Measurements from ENCODE around the gene FAT1.

FAT1 gene

DNA sequence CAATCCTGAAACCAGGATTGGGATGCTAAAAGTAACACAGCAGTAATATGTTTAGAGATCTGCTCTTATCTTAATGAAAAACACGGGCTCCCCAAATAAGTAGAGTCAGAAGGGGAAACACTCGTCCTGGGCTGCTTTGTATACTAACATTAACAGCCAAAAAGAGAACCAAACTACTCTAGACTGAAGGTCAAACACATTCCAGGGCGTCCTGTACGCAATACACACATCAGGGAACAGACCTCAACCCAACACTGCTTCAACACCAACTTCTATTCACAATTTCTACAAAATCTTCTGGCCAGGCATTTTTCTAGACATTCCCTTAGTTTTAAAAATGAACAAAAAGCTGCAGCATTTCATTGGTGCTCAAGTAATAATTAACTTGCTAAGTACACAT is 21.4 kb downstream of the FAT1 start:
- DNase-seq, result no peak
- intact Hi-C loops (cut with DNase I), result no loop called here

DNA sequence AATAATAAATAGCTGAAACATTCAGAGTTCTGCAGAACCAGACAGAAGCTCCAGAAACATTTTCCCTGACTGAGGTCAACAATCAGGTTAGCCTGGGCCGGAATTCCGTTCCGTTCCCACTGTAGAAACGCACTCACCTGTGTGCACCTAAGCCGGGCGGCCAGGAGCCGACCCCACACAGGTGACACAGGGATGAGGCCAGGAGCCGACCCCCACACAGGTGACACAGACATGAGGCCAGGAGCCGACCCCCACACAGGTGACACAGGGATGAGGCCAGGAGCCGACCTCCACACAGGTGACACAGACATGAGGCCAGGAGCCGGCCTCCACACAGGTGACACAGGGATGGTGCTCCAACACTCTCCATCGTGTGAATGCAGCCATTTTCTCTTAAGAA is 21.9 kb downstream of the FAT1 start:
- intact Hi-C loops (cut with DNase I), result no loop called here
- no peak for DNase-seq

DNA sequence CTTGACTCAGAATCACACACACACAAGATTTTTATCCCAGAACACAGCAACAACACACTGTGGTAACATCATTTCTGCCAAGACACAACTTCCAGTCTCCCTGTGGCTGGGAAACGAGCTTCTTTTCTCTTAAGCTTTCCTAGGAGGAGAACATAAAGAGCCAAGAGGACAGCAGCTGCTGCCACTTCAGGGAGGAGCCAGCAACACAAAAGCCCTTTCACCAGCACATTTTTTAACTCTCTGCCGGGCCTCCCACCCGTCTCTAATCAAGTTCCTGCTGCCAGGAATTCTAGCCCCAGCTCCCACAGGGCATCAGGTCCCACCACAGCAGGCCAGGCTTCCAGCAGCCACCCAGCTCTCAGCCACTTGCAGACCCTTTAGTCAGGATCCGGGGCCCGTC is 22.4 kb downstream of the FAT1 start:
- peak in 1 of 10 donors; percentile 81 for DNase-seq
- intact Hi-C loops (cut with DNase I), result no loop called here

DNA sequence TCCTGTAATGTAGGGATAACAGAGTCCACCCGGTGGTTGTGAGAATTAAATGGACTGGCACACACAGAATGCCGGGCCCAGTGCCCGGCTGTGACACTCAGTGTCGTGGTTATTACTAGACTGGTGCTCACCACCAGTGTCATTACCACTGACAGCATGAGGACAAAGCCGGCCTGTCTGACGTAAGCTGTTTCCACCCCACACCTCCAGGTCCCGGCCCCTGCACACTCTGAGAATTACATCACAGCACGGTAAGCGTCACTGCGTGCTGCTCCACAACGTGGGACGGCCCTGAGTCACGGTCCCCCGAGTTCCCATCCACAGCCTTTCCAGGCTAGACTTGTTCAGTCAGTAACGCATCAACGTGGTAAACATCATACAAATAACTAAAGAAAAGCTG is 22.9 kb downstream of the FAT1 start:
- DNase-seq, result peak in 4 of 10 donors; percentile 22 to 86 (median 56)

DNA sequence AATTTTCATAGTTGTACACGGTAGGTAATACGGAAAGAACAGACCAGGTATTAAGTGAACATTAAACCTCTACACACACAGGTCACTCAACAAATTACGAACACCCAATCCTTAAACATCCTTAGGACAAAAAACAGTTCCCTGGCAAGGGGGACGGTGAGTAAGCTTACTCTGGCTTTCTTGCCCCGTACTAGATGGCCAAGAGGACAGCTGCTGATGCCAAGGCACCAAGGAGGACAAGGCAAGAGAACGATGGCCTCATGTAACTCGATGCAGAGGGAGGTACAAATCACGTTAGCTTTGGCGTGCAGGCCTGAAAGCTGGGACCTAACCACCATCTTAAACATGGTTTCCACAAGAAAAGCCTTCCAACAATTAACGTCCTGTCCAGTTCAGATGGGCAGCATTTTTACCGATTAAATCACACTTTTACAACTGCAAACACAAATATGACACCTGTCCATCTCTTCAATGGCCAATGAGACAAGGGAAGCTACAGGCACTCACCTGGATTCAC is 23.7 kb downstream of the FAT1 start:
- intact Hi-C loops (cut with DNase I), result no loop called here
- DNase-seq, result no peak

More for the DNA sequence above, 22.9 kb downstream of the FAT1 start:
- intact Hi-C loops (cut with DNase I), result no loop called here

DNA sequence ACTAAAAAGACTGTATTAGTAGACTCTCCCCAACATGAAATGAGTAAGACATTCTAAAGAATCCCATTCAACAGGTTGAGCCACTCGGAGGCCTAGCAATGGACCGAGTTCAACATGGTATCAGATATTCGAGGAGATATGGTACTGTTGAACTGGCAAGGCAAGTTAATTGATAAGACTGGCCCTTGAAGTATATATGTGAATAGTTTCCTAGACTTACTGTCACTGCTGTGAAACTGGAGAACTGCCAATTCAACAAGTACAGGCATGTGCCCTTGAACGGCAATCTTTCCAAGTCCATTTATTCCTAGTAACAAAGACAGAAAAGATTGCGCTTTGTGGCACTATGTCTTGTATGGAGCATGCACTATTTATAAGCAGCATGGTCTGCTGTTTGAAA is 24.4 kb downstream of the FAT1 start:
- intact Hi-C loops (cut with DNase I), result no loop called here
- no peak for DNase-seq

DNA sequence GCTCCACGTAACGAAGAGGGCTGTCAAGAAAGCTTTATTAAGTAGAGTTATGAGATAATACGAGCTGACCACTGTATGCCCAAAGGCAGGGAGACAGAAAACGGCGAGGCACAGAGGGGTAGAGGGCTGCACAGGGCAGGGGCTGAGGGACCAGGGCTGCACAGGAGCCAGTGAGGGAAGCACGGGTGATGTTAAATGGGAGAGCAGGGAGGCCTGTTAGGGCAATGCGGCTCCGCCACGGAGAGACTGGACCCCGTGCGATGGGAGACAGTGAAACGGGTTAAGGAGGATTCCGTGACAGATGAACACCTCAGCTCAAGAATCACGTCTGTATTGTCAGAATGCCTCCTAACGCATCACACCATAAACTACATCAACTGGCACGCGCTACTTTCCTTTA is 25.1 kb downstream of the FAT1 start:
- no peak for DNase-seq
- intact Hi-C loops (cut with DNase I), result no loop called here

DNA sequence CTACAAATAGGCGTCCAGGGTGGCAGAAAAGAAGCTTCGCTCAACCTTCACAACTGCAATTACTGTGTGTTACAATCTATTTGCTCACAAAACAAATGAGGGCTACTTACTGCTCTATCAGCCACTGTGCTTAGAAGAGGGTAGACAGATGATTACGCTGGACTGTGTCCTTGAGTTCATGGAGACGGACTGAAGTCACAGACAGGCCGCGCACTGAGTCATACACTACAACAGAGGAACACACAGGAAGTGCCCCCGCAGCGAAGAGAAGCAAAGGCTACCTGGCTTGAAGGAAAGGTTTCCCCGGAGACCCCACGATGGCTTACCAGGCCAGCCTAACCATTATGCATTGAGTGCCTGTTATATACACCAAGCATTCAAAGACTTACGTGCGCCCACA is 25.6 kb downstream of the FAT1 start:
- intact Hi-C loops (cut with DNase I), result no loop called here
- DNase-seq, result no peak

DNA sequence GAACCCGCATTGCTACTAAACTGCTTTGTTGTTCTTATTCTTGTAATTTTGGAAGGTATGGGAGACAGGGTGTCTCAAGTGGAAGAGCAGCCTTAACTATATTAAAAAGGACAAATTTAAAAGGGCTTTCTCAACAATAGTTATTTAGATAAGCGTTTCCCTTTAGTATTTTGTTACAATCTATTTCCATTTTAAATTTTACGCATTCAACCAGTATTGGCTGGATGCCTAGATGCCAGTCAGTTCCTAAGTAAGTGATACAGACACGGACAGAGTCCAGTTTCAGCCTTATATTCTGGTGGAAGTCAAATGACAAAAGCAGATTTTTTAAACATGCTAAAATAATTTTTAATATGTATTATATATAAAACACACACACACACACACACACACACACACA is 28.3 kb downstream of the FAT1 start:
- no peak for DNase-seq
- intact Hi-C loops (cut with DNase I), result no loop called here

DNA sequence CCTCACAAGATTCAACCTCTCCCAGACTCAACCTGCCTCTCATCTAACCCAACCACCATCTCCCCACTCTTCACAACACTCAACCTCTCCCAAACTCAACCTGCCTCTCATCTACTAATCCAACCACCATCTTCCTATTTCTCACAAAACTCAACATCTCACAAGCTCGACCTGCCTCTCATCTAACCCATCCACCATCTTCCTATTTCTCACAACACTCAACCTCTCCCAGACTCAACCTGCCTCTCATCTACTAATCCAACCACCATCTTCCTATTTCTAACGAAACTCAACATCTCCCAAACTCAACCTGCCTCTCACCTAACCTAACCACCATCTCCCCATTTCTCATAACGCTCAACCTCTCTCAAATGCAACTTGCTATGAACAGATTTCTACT is 29.8 kb downstream of the FAT1 start:
- intact Hi-C loops (cut with DNase I), result no loop called here
- no peak for DNase-seq

DNA sequence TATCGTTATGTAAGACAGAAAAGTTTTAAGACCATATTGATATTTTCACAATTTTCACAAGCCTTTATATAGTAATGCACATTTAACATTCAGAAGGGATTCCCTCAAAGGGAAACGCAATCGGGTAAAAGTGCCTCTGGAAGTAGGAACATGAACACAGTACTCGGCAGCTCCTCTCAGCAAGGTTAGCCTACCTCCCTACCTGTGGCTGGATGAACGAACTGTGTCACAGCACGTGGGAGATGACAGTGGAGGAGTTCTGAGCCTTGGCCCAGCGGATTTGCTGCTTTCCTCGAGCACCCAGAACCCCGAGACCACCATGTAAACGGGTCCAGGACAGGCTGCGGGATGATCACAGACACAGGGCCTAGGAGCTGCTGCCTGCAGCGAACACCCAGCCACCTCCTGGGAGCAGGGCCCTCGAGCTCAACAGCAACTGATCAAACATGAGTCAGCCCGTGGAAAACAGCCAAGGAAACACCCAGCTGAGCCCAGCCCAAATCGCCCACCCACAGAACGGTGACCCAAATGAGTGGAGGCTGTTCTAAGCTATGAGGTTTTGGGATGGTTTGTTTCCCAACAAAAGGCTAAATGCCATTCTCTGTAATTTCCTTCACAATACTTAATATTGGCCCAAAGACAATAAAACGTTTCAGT is 30.4 kb downstream of the FAT1 start:
- intact Hi-C loops (cut with DNase I), result no loop called here
- no peak for DNase-seq

DNA sequence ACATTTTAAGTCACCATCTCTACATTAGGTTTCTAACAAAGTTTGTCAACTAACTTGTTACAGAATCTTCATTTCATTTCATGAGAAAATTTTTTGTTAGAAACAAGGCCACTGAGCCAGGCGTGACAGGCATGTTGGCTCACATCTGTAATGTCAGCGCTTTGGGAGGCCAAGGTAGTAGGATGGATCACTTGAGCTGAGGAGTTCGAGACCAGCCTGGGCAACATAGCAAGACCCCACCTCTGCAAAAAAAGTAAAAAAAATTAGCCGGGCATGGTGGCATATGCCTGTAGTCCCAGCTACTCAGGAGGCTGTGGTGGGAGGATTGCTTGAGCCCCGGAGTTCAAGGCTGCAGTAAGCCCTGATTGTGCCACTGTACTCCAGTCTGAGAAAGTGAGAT is 32.3 kb downstream of the FAT1 start:
- intact Hi-C loops (cut with DNase I), result no loop called here
- no peak for DNase-seq

DNA sequence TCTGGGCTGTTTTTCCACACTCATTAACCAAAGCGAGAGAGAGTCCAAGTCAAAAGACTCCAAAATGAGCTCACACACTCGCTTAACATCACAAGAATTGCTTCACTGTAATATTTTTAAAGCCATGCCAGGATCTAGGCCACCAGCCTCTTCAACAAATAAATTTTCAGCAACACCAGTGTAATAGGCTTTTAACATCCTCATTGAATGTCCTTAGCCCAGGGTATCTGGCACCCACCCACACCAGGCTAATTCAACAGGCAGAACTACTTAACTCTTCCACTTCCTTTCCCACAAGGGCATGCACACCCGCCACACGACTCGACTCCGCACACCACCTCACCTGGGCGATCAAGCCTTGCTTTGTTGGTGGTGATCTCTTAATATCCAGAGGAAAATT is 34.2 kb downstream of the FAT1 start:
- no peak for DNase-seq
- intact Hi-C loops (cut with DNase I), result no loop called here

DNA sequence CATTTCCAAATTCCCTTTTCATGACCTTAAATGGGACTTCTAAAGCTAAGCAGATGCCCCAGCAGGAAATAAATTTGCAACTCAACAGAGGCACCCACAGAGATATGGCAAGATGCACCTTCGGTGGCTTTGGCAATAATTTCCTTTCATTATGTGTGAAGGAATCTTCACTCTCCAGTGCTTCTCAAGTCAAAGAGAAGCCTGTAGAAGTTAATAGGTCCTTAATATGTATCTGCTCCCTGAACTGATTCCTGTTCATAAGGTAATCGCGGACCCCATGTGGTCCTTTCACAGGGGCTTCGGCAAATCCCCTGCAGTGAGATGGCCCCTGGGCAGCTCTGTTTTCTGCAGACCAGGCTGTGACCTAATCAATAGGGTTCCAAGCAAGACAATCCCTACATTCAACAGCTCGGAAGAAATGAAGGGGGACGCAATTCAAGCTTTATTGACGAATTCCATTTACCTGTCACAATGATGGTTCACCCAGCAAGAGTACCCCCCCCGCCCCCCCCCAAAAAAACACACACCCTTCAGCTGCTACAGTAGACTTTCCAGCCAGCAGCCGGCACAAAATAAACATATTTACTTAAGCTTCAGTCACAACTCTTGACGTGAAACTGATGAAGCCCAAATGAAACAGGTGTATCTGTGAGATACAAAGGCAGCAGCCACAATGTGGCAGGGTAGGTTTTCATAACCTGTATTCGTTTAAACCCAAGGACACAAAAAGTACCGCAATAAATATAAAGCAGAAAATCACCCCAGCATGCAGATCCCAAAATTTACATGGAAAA is 35.3 kb downstream of the FAT1 start:
- intact Hi-C loops (cut with DNase I), result no loop called here
- no peak for DNase-seq

DNA sequence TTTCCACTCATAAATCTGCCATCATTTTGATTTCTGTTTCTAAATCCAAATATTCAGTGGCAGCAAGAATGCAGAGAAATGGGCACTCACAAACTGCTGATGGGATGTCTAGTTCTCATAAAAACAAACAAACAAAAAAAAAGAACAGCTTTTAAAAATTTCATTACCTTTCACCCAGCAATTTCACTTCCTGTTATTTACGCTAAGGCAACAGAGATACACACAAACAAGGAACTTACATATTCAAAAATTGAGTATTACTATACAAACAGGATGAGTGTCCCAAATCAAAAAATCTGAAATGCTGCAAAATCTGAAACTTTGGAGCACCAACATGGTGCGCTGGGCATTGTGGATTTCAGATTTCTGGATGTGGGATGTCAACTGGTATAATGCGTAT is 36.4 kb downstream of the FAT1 start:
- DNase-seq, result no peak
- intact Hi-C loops (cut with DNase I), result no loop called here

DNA sequence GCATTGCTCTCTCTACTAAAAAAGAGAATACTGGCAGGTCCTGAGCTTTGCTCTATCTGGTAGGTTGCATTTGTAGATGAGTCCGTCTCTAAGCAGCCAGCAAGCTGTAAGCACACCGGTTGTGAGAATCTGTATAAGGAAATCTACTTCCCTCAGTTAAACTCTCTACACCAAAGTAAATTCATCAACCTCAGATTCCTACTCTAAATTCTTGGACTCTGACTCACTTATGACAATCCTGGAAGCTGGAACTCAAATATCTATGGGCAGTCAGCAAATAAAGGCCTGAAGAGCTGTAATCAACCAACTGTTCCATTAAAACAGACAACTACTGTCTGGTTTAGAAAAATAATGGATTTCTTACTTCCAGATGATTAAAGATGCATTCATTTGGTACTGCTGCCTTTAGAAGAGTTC is 37.9 kb downstream of the FAT1 start:
- intact Hi-C loops (cut with DNase I), result no loop called here
- no peak for DNase-seq

DNA sequence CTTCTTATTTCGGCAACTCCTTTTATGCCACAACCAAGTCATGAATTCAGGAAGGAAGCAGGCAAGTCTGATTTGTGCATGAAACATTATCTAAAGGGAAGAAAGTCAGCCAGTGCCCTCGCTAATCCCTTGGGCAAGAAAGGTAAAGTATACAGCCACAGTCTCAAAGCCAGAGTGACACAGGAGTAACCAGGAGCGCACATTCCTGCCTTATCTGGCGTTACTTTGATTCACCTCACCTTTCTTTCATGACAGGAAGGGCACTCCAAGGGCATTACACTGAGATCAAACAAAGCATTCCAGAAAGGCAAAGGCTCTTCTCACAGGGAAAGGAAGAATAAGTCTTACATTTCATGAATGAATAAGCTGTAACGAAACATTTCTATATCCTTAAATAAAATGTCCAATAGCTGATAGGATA is 38.8 kb downstream of the FAT1 start:
- no peak for DNase-seq
- intact Hi-C loops (cut with DNase I), result no loop called here

DNA sequence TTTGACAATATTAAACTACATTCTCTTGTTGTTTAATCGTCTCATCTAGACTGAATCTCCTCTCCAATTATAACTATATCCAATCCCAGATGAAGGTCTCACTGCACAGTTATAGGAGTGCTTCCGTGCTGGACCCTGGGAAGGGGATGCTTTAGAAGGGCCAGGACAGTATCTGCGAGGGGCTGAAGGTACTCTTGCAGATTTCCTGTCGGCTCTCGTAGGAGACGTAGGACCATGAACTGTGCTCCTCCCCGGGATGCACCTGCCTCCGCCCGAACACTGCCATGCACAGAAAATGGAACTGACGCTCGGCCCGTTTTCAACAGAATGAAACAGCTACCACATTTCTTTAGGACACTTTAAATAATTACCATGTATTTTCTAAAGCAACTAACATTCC is 39.4 kb downstream of the FAT1 start:
- intact Hi-C loops (cut with DNase I), result no loop called here
- no peak for DNase-seq

DNA sequence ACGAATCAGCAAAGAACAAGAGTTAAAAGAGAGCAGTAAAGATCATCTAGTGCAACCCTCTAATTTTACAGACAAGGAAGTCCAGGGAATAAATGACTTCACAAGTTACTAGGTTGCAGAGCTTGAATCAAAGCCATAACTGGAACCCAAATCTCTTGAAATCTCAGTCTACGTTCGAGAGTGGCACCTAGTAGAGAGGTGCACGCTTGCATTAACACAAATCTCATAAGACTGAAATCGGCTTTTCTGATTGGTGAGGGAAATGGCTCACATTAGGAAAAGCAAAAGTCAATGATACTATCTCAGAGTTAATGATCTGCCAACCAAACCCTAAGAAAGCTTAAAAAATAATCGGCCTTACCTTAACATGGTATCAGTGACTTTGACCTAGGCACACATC is 43.0 kb downstream of the FAT1 start:
- intact Hi-C loops (cut with DNase I), result no loop called here

DNA sequence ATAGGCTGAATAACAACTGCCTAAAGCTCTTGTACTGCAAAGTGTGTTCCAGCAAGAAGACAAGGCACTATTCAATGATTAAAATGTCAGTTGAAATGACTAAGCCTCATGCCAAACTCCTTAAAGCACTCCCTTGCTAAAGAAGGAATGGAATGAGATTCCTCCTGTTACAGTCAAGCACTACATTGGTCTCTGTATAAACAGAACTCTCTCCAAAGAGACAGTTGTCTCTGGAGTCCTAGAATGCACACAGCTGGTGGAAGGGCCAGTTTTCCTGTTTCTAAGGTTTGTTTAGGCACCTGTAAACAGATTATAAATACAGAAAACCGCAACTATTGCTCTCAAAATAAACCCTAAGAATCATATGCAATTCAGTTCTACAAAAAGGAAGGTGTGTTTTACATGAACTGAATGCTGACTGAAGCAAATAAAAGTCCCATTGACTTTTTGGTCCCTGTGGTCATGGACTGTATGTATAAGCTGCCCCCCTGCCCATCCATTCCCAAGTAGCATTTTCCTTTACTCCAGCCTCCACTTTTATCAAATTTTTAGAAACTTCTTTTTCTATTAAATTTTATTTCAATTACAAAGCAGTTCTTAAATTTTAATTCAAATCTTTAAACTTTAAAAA is 47.0 kb downstream of the FAT1 start:
- DNase-seq, result no peak
- intact Hi-C loops (cut with DNase I), result loop anchor here (5.0 kb wide), 1 partner anchor 46 kb away; the partner anchor contains the start of gene FAT1

More for the DNA sequence above, 43.0 kb downstream of the FAT1 start:
- DNase-seq, result no peak

DNA sequence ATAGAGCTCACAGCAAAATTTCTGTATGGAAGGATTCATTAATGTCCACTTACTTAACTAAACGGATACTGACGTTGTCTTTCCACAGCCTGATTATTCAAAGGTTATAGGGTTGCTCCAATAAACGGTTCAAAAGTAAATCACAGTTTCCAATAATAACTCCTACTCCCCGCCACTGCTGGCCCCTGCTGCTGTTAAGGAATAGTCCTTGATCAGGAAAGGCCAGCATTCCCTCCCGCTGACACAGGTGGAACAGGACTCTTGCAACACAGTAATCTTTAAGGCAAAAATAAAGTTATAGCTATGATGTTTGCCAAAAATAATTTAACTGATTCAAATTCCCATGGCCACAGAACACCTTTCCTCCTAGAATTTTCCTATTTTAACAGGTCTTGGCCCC is 53.9 kb downstream of the FAT1 start:
- no peak for DNase-seq
- intact Hi-C loops (cut with DNase I), result no loop called here

All from posterior cingulate gyrus (tissue), 11 donors.